Upper lobe of left lung (tissue), 6 donors: ENCODE measurements around the gene ARHGAP26. TPM values are rescaled to one million over a fixed set of nuclear protein-coding genes. Genes with fewer than 3 reads are reported as not detected.

ENCODE experiments used
- ATAC-seq, 2 donors: fragments of 200-7000 bp; cut with Tn5 transposase; one replicate each; pipeline ENCODE4 v1.9.1; 2022; ENCODE audit warnings: mild to moderate bottlenecking in 2 of 2, moderate library complexity in 2 of 2; ENCODE audit not compliant: low FRiP score in 2 of 2
- DNase-seq, 2 donors: peaks; one replicate each; pipeline ENCODE4 v3.0.0-alpha.2; 2019 to 2020
- H3K27ac ChIP-seq, 4 donors: fragments of 200-600 bp; sonication (generic); one replicate each; pipeline ENCODE4 v1.5.1; 2016 to 2019
- H3K27me3 ChIP-seq, 4 donors: fragments of 200-600 bp; sonication (generic); one replicate each; pipeline ENCODE4 v1.5.1; 2017 to 2019
- H3K36me3 ChIP-seq, 4 donors: fragments of 200-600 bp; sonication (generic); one replicate each; pipeline ENCODE4 v1.5.1; 2016 to 2019
- H3K4me1 ChIP-seq, 4 donors: fragments of 200-600 bp; sonication (generic); one replicate each; pipeline ENCODE4 v1.5.1; 2018 to 2019
- H3K4me3 ChIP-seq, 4 donors: fragments of 200-600 bp; sonication (generic); one replicate each; pipeline ENCODE4 v1.5.1; 2017 to 2019; ENCODE audit warnings: mild to moderate bottlenecking in 2 of 4, moderate library complexity in 1 of 4
- H3K9me3 ChIP-seq, 4 donors: fragments of 200-600 bp; sonication (generic); one replicate each; pipeline ENCODE4 v1.5.1; 2018 to 2019
- EP300 ChIP-seq, 4 donors: sonication (generic); formaldehyde crosslinking; IDR thresholded peaks; one replicate each; pipeline ENCODE4 v1.5.1; 2017; ENCODE audit warnings: antibody characterized with exemption in 4 of 4, control low read depth in 2 of 4
- POLR2A ChIP-seq, 4 donors: fragments of 450-650 bp; IDR thresholded peaks; one replicate each; pipeline ENCODE4 v1.5.1; 2016 to 2017; ENCODE audit warnings: antibody characterized with exemption in 4 of 4, mild to moderate bottlenecking in 2 of 4
- POLR2AphosphoS5 ChIP-seq, 2 donors: sonication (generic); formaldehyde crosslinking; IDR thresholded peaks; one replicate each; pipeline ENCODE4 v1.5.1; 2017; ENCODE audit warnings: antibody characterized with exemption in 2 of 2
- WGBS, 2 donors: methylation state at CpG; one replicate each; pipeline ENCODE4 v1.1.5; 2017 to 2018; 5-methylcytosine and 5-hydroxymethylcytosine counted together
- total RNA-seq, 6 donors: library from RNA; depleted of rRNA in 4 of 6; stranded (reverse); fragments of >200 nt in 4 of 6; gene quantifications; one replicate each; pipeline versions ENCODE4 v1.1.0 to v1.2.1, GENCODE V29; 2016 to 2021
- TF ChIP-seq, protein P1 (sequence below), 6 experiments: fragments of 450-650 bp in 4 of 6; fragments of 200-600 bp in 2 of 6; sonication (generic) in 2 of 6; IDR thresholded peaks; one replicate each; pipeline ENCODE4 v1.5.1; 2016 to 2019; ENCODE audit warnings: antibody characterized with exemption in 6 of 6
- donor health status: DM: no; HTN: no; CAD: no; lungs with moderate emphysema.
- donor health status: DM: no; HTN: yes; CAD: no; lungs with severe emphysema.

The ARHGAP26 gene
- total RNA-seq, 6 donors from 2014 or later = 34.9 to 90.1 (median 38.9) TPM

DNA sequence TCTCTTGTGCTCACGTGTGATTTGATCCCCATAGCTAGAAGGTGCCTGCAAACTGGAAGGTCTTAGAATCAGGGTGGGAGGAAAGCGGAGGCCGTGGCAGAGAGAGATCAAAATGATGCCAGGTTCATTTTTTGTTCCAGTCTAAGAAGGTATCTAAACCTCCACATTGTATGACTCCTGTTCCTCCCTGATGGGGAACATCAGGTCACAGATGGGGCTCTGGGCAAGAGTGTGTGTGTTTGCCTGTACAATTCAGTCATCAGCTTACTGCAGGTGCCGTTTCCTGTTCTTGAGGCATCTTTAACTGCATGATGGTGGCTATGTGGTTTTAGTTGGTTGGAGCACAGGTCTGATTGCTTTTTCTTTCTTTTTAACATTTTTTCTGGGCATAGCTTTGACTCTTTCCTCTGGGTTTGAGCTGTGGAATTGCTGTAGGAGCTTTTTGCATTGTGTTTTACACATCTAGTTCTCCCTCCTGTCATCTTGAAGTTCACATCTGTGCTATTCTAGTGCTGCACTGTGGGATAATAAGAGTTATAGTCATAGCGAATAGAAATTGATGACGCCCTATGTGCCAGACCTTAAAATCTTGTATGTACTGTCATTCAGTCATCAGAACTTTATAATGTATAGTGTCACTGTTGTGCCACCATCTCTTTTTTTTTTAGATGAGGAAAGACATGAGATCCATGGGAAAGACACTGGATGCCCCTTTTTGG lies 30.8 kb downstream of the ARHGAP26 start:
- H3K4me1 ChIP-seq = peaks cover 20 to 63% (median 46%) of the 10 kb centered on the region in 4 donors
- H3K4me3 ChIP-seq = no peak overlapping the region
- 81 to 88% methylated on average over 6 of the region's 6 CpGs for WGBS, 2 donors

DNA sequence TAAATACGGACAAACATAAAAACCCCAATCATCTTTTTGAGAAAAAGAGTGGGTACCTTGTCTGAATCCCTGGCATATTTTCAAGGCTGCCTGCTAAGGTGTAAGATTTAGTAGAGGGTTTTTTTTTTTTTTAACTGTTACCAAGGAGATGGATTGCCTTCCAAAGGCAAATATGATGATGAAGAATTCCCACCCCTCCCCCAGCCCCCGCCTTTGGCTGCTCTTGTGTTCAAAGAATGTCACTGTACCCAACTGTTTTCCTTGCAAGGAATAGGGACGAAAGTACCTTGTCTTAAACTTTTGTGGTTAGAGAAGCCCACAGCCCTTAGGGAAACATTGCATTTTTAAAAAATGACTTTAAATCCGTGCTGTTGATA lies 31.3 kb downstream of the ARHGAP26 start:
- Histone ChIP-seq H3K9me3 (no peaks in the 10 kb centered on the region), H3K27ac (peak overlapping the region in 2 of 4 donors; percentile 65 to 78), H3K4me1 (peaks cover 20 to 65% (median 46%) of the 10 kb centered on the region in 4 donors), H3K4me3 (no peak overlapping the region), H3K27me3 (no peaks in the 10 kb centered on the region), H3K36me3 (no peaks in the 10 kb centered on the region)
- ATAC-seq = no peak
- WGBS, 2 donors = 76 to 78% methylated on average over 4 of the region's 4 CpGs
- no peak for DNase-seq
- TF ChIP-seq EP300 (IDR thresholded peaks at IDR 0.05) = no peak
- no peak for TF ChIP-seq POLR2A (IDR thresholded peaks at IDR 0.05)
- TF ChIP-seq POLR2AphosphoS5 (IDR thresholded peaks at IDR 0.05) = no peak
- TF ChIP-seq, protein P1, sequence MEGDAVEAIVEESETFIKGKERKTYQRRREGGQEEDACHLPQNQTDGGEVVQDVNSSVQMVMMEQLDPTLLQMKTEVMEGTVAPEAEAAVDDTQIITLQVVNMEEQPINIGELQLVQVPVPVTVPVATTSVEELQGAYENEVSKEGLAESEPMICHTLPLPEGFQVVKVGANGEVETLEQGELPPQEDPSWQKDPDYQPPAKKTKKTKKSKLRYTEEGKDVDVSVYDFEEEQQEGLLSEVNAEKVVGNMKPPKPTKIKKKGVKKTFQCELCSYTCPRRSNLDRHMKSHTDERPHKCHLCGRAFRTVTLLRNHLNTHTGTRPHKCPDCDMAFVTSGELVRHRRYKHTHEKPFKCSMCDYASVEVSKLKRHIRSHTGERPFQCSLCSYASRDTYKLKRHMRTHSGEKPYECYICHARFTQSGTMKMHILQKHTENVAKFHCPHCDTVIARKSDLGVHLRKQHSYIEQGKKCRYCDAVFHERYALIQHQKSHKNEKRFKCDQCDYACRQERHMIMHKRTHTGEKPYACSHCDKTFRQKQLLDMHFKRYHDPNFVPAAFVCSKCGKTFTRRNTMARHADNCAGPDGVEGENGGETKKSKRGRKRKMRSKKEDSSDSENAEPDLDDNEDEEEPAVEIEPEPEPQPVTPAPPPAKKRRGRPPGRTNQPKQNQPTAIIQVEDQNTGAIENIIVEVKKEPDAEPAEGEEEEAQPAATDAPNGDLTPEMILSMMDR (IDR thresholded peaks at IDR 0.05) = no peak

More for the DNA sequence above, 30.8 kb downstream of the ARHGAP26 start:
- no peaks in the 10 kb centered on the region for H3K27me3 ChIP-seq
- DNase-seq (no peak), ATAC-seq (no peak)
- H3K36me3 ChIP-seq = no peaks in the 10 kb centered on the region
- H3K27ac ChIP-seq = peak overlapping the region; percentile 60 to 78 (median 69)
- TF ChIP-seq POLR2AphosphoS5 (IDR thresholded peaks at IDR 0.05) (no peak), EP300 (IDR thresholded peaks at IDR 0.05) (no peak), POLR2A (IDR thresholded peaks at IDR 0.05) (no peak)
- TF ChIP-seq, protein P1 (IDR thresholded peaks at IDR 0.05) = no peak
- H3K9me3 ChIP-seq = no peaks in the 10 kb centered on the region

DNA sequence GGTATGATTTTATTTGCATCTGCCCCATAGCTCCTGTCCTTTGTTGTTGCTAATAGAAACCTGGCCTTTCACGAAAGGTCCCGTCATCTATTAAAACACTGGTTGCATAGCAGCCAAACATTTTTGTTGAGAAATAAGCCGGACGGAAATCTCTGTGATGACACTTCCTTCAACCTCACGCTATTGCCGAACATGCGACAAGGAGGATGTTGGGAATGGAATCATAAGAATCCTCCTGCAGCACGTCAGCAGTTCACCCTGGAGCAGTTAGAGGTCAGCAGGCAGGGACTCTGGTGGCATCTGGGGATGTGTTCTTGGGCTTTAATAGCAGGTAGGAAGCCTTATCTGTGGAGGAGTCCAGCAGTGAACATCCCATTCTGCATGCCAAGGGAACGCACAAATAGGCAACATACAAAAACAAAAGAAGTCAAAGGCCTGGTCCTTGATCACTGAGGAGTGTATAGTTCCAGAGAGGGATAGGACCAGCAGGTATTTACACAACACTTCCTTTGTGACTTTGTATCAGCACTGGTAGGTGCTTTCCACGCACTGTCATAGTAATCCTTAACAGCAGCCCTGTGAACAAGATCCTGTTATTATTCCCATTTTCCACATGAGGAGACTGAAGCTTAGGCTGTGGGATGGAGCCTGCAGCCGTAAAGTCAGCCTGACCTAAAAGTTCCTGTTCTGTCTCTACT lies 33.4 kb downstream of the ARHGAP26 start:
- Histone ChIP-seq H3K27me3 (no peaks in the 10 kb centered on the region), H3K4me1 (peaks cover 24 to 67% (median 51%) of the 10 kb centered on the region in 4 donors), H3K27ac (peak overlapping the region; percentile 64 to 76 (median 70)), H3K4me3 (no peak overlapping the region), H3K9me3 (no peaks in the 10 kb centered on the region), H3K36me3 (no peaks in the 10 kb centered on the region)
- peak; percentile 78 to 80 for ATAC-seq
- peak in 1 of 2 donors; percentile 70 for DNase-seq
- 45 to 48% methylated on average over 11 of the region's 11 CpGs for WGBS, 2 donors
- TF ChIP-seq POLR2AphosphoS5 (IDR thresholded peaks at IDR 0.05) (peak; percentile 82 to 95), EP300 (IDR thresholded peaks at IDR 0.05) (peak in 3 of 4 donors; percentile 63 to 96 (median 77))
- TF ChIP-seq, protein P1 (IDR thresholded peaks at IDR 0.05) = no peak

DNA sequence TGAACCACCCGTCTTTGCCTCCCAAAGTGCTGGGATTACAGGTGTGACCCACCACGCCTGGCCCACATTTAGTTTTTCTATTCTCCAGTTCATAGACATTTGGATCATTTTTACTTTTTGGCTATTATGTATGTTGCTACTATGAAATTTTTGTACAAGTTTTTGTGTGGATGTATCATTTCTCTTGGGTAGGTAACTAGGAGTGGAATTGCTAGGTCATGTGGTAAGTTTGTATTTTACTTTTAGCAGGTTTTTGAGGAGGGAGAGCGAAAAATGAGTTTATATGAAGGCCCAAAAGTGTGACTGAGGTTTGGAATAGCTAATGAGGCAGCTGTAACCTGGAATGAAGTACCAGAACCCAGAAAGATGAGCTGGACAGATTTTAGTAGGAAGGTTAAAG lies 35.2 kb downstream of the ARHGAP26 start:
- H3K4me3 ChIP-seq = no peak overlapping the region

More for the DNA sequence above, 35.2 kb downstream of the ARHGAP26 start:
- DNase-seq (no peak), ATAC-seq (no peak)
- Histone ChIP-seq H3K4me1 (peaks cover 29 to 67% (median 50%) of the 10 kb centered on the region in 4 donors), H3K36me3 (no peaks in the 10 kb centered on the region), H3K27me3 (no peaks in the 10 kb centered on the region), H3K27ac (no peak overlapping the region), H3K9me3 (no peaks in the 10 kb centered on the region)
- TF ChIP-seq POLR2A (IDR thresholded peaks at IDR 0.05) = no peak
- no peak for TF ChIP-seq POLR2AphosphoS5 (IDR thresholded peaks at IDR 0.05)
- TF ChIP-seq EP300 (IDR thresholded peaks at IDR 0.05) = no peak
- TF ChIP-seq, protein P1 (IDR thresholded peaks at IDR 0.05) = no peak
- 93 to 95% methylated on average over 3 of the region's 3 CpGs for WGBS, 2 donors
